Measurements from ENCODE around the gene PJA1.

Gene PJA1

DNA sequence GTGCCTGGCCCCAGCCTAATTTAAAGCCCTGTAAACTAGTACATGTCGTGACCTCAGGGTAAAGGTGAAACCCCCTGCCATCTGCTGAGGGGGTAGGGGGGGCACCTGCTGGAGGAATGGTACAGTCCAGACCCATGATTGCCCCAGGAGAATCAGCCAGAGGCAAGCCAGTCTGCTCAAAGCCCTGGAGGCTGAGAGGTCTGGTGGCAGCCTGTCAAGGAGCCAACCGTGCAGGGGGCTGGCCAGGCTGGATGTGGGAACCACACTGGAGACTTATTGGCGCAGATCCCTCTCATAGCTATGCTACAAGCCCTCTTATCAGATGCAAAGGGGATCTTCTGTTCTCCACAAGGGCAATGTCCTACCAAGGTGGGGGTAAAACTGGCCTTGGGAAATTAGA, 31.4 kb upstream of the PJA1 start:
- DNase-seq (ENCODE audit: low read depth in 2 of 2) = no peak
- TF ChIP-seq, protein P1, sequence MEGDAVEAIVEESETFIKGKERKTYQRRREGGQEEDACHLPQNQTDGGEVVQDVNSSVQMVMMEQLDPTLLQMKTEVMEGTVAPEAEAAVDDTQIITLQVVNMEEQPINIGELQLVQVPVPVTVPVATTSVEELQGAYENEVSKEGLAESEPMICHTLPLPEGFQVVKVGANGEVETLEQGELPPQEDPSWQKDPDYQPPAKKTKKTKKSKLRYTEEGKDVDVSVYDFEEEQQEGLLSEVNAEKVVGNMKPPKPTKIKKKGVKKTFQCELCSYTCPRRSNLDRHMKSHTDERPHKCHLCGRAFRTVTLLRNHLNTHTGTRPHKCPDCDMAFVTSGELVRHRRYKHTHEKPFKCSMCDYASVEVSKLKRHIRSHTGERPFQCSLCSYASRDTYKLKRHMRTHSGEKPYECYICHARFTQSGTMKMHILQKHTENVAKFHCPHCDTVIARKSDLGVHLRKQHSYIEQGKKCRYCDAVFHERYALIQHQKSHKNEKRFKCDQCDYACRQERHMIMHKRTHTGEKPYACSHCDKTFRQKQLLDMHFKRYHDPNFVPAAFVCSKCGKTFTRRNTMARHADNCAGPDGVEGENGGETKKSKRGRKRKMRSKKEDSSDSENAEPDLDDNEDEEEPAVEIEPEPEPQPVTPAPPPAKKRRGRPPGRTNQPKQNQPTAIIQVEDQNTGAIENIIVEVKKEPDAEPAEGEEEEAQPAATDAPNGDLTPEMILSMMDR (IDR thresholded peaks at IDR 0.05; ENCODE audit: low read depth, low read length) = no peak
- no peak overlapping the region for H3K4me3 ChIP-seq (replicated peaks in 1 of 2; ENCODE audit: low read depth in 2 of 2, low read length in 2 of 2)

DNA sequence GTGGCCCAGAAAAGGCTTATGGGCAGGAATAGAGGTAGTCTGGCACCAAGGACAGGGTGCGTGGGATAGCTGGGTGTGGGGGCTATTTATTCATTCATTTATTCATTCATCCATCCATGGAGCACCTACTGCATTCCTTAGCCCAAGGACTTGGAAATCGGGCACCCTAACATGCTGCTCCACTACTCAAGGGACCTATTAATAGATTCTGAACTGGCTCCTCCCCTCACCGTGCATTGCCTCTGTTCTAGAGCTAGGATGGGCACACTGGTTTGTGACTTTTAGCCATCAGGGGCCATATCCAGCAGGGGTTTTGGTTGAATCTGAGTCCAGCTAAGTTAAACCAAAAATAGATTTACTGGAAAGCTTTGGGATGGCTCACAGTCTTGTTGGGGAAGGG, 30.6 kb upstream of the PJA1 start:
- no peak for DNase-seq (ENCODE audit: low read depth in 2 of 2)
- no peak overlapping the region for H3K4me3 ChIP-seq (replicated peaks in 1 of 2; ENCODE audit: low read depth in 2 of 2, low read length in 2 of 2)
- TF ChIP-seq, protein P1 (IDR thresholded peaks at IDR 0.05; ENCODE audit: low read depth, low read length) = no peak

DNA sequence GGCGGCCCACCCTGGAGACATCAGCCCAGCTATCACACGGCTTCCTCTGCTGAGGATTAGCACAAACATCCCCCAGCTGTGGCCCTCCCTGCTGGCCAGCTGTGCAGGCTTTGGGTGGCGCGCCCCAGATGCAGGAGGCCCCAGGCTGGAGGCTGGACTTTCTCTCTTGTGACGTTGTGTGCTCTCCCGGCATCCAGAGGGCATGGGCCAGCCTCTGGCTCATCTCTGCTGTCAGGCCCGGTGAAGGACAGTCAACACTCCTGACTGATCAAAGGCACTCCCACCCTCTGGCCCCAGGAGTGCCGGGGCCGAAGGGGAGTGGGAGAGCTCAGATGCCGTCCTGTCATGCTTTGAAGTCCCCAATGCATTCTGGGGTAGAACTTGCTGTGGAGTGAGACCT, 29.9 kb upstream of the PJA1 start:
- no peak overlapping the region for H3K4me3 ChIP-seq (replicated peaks in 1 of 2; ENCODE audit: low read depth in 2 of 2, low read length in 2 of 2)
- TF ChIP-seq, protein P1 (IDR thresholded peaks at IDR 0.05; ENCODE audit: low read depth, low read length) = no peak
- DNase-seq (ENCODE audit: low read depth in 2 of 2) = no peak

DNA sequence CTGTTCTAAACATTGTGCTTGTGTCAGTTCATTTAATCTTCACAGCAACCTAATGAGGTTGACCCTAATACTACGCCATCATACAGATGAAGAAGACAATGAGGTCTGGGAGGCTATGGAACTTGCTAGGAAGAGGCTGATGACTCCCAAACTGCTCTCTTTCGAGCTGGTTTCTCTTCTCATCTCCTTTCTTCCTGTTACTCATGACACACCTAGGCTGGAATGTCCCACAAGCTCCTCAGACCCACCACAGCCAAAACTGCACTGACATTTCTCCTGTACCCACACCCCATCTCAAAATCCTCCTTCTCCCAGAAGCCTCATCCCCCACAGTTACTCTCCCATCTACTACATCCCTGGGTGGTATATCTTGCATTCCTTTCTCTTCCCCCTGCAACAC, 27.4 kb upstream of the PJA1 start:
- TF ChIP-seq, protein P1 (IDR thresholded peaks at IDR 0.05; ENCODE audit: low read depth, low read length) = no peak
- H3K4me3 ChIP-seq (replicated peaks in 1 of 2; ENCODE audit: low read depth in 2 of 2, low read length in 2 of 2) = no peak overlapping the region
- DNase-seq (ENCODE audit: low read depth in 2 of 2) = no peak

DNA sequence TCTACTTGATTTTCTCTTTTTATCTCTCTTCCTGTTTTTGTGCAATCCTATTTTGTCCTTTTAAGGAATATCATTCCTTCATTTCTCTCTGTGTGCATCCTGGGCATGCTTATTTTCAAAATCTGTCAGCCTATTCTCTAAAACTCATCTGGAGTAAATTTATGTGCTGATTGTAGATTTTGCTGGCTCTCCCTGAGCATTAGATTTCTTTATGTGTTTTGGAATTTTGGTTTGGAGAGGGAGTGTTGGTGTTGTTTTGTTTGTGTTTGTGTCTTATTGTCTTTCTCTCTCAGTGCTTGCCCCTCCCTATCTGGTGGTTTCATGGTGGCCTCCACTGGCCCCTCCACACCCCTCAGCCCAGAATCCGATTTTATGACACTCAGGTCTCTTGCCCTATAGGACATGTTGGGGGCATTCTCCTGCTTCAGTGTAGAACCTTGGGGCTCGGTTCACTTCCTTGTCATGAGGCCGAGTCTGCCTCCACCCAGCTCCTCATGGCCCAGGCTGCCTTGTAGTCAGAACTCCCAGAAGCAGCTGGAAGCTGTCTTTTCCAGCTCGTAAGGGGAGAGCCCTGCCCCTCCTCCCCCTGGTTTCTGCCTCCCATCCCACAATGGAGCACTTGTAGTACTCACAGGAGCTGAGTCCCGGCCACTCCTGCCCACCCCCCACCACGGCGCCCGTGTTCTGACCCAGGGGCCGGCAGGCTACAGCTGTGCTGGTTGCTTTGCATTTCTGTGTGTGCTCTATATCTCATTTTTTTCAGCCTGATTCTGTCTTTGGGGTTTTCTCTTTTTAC, 24.5 kb upstream of the PJA1 start:
- TF ChIP-seq, protein P1 (IDR thresholded peaks at IDR 0.05; ENCODE audit: low read depth, low read length) = no peak
- DNase-seq (ENCODE audit: low read depth in 2 of 2) = peak in 1 of 2 donors; percentile 19
- H3K4me3 ChIP-seq (replicated peaks in 1 of 2; ENCODE audit: low read depth in 2 of 2, low read length in 2 of 2) = no peak overlapping the region

DNA sequence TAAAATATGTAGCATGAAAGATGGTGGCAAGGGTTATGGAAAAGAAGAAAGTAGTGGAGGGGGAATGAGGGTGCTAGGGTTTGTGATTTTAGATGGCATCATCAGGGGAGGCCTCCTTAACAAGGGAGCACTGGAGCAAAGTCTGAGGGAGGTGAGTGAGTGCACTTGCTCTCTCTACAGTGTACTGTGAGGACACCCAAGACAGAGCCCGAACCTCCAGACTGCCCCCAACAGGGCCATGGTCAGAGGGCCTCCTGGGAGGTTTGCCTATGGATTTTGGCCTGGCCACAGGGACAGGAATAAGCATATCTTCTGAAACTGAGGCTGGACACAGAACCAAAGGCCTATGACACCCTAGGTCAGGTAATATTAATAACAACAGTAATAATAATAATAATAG, 21.4 kb upstream of the PJA1 start:
- H3K4me3 ChIP-seq (replicated peaks in 1 of 2; ENCODE audit: low read depth in 2 of 2, low read length in 2 of 2) = no peak overlapping the region
- TF ChIP-seq, protein P1 (IDR thresholded peaks at IDR 0.05; ENCODE audit: low read depth, low read length) = no peak
- no peak for DNase-seq (ENCODE audit: low read depth in 2 of 2)

DNA sequence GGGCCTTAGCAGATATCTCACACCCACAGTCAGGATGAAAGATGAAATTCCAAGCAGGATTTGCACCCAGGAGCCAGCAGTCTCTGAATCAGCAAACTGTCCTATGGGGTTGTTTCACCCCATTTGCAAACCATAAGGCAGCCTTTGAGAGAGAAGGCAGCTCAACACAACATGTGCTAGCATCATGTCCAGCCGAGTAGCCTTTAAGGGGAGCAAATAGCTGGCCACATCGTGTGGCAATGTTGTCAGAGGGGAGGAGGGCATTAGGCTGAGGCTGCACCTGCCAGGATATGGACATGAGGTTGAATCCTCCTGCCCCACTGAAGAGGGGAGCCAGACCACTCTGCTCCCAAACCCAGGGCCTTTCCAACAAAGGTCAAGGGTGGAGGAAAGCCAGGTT, 20.6 kb upstream of the PJA1 start:
- DNase-seq (ENCODE audit: low read depth in 2 of 2) = no peak
- TF ChIP-seq, protein P1 (IDR thresholded peaks at IDR 0.05; ENCODE audit: low read depth, low read length) = no peak
- no peak overlapping the region for H3K4me3 ChIP-seq (replicated peaks in 1 of 2; ENCODE audit: low read depth in 2 of 2, low read length in 2 of 2)
